Uterus (tissue), 2 donors: Measurements from ENCODE around the gene CHRM4.

Source experiments
- CTCF ChIP-seq, 4 experiments: fragments of 200-600 bp in 2 of 4; fragments of 450-650 bp in 2 of 4; sonication (generic) in 2 of 4; IDR thresholded peaks; one replicate each; pipeline ENCODE4 v1.5.1; 2016 to 2019; ENCODE audit warnings: antibody characterized with exemption in 4 of 4, mild to moderate bottlenecking in 2 of 4, moderate library complexity in 1 of 4
- POLR2A ChIP-seq, 2 donors: fragments of 450-650 bp; IDR thresholded peaks; one replicate each; pipeline ENCODE4 v1.6.1; 2016; ENCODE audit warnings: antibody characterized with exemption in 2 of 2, mild to moderate bottlenecking in 1 of 2, moderate library complexity in 1 of 2

- TF ChIP-seq POLR2A (IDR thresholded peaks at IDR 0.05) (no peak), CTCF (IDR thresholded peaks at IDR 0.05) (no peak)
These were observed 37.9 kb downstream of the CHRM4 start for GRCh38 chr11:46353698-46354097.
